ENCODE data around the gene GALNS. TPM values are rescaled to one million over a fixed set of nuclear protein-coding genes. Genes with fewer than 3 reads are reported as not detected.

The GALNS gene
- total RNA-seq, 2 donors from 2014 or later, result 24.8 to 38.7 TPM

DNA sequence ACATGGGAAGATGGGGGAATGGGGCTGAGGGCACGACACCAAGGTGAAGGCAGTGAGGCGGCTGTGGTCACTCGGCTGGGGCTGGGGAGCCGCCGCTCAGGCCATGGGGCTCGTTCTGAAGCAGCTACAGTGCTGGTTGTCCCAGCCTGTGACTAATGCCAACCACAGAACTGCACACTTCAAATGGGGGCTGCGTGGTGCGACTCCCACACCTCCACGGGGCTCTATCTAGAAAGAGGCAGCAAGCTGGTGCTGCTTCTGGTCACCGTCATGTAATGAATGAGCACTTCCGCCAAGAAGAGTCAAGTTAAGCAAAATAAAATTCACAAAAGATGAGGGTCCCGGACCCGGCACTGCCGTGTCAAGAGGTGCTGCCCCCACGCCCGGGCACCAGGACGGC is 20.0 kb downstream of the GALNS start:
- H3K27me3 ChIP-seq (replicated peaks; ENCODE audit: insufficient read depth), result no peaks in the 10 kb centered on the region
- no peak overlapping the region for H3K27ac ChIP-seq
- H3K4me1 ChIP-seq (ENCODE audit: control insufficient read depth in 1 of 2, low read depth in 2 of 2), result no peaks in the 10 kb centered on the region
- no peak for ATAC-seq (ENCODE audit: insufficient number of reproducible peaks, low FRiP score, low read depth)
- DNase-seq (ENCODE audit: low spot score), result no peak
- peaks cover 21% of the 10 kb centered on the region for H3K36me3 ChIP-seq
- no peak overlapping the region for H3K4me3 ChIP-seq
- TF ChIP-seq, protein P1, sequence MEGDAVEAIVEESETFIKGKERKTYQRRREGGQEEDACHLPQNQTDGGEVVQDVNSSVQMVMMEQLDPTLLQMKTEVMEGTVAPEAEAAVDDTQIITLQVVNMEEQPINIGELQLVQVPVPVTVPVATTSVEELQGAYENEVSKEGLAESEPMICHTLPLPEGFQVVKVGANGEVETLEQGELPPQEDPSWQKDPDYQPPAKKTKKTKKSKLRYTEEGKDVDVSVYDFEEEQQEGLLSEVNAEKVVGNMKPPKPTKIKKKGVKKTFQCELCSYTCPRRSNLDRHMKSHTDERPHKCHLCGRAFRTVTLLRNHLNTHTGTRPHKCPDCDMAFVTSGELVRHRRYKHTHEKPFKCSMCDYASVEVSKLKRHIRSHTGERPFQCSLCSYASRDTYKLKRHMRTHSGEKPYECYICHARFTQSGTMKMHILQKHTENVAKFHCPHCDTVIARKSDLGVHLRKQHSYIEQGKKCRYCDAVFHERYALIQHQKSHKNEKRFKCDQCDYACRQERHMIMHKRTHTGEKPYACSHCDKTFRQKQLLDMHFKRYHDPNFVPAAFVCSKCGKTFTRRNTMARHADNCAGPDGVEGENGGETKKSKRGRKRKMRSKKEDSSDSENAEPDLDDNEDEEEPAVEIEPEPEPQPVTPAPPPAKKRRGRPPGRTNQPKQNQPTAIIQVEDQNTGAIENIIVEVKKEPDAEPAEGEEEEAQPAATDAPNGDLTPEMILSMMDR (IDR thresholded peaks at IDR 0.05), result no peak
- no peaks in the 10 kb centered on the region for H3K9me3 ChIP-seq

- Histone ChIP-seq H3K27ac (no peak overlapping the region), H3K9me3 (no peaks in the 10 kb centered on the region), H3K36me3 (peaks cover 21% of the 10 kb centered on the region), H3K27me3 (replicated peaks; ENCODE audit: insufficient read depth) (no peaks in the 10 kb centered on the region), H3K4me1 (ENCODE audit: control insufficient read depth in 1 of 2, low read depth in 2 of 2) (no peaks in the 10 kb centered on the region), H3K4me3 (no peak overlapping the region)
- ATAC-seq (ENCODE audit: insufficient number of reproducible peaks, low FRiP score, low read depth) (no peak), DNase-seq (ENCODE audit: low spot score) (no peak)
- TF ChIP-seq, protein P1 (IDR thresholded peaks at IDR 0.05), result no peak
These were observed 20.9 kb downstream of the GALNS start for GRCh38 chr16:88835818-88836217.

- Histone ChIP-seq H3K27ac (no peak overlapping the region), H3K4me3 (no peak overlapping the region), H3K4me1 (ENCODE audit: control insufficient read depth in 1 of 2, low read depth in 2 of 2) (no peaks in the 10 kb centered on the region), H3K27me3 (replicated peaks; ENCODE audit: insufficient read depth) (no peaks in the 10 kb centered on the region), H3K9me3 (no peaks in the 10 kb centered on the region), H3K36me3 (peaks cover 18% of the 10 kb centered on the region)
- DNase-seq (ENCODE audit: low spot score), result no peak
- ATAC-seq (ENCODE audit: insufficient number of reproducible peaks, low FRiP score, low read depth), result no peak
- TF ChIP-seq, protein P1 (IDR thresholded peaks at IDR 0.05), result no peak
These were observed 21.4 kb downstream of the GALNS start for GRCh38 chr16:88835383-88835782.

- Histone ChIP-seq H3K4me1 (ENCODE audit: control insufficient read depth in 1 of 2, low read depth in 2 of 2) (no peaks in the 10 kb centered on the region), H3K27me3 (replicated peaks; ENCODE audit: insufficient read depth) (no peaks in the 10 kb centered on the region), H3K9me3 (no peaks in the 10 kb centered on the region), H3K4me3 (no peak overlapping the region), H3K36me3 (peaks cover 11% of the 10 kb centered on the region), H3K27ac (no peak overlapping the region)
- TF ChIP-seq, protein P1 (IDR thresholded peaks at IDR 0.05), result no peak
- ATAC-seq (ENCODE audit: insufficient number of reproducible peaks, low FRiP score, low read depth), result no peak
- DNase-seq (ENCODE audit: low spot score), result no peak
These were observed 22.1 kb downstream of the GALNS start for GRCh38 chr16:88834670-88835069.

DNA sequence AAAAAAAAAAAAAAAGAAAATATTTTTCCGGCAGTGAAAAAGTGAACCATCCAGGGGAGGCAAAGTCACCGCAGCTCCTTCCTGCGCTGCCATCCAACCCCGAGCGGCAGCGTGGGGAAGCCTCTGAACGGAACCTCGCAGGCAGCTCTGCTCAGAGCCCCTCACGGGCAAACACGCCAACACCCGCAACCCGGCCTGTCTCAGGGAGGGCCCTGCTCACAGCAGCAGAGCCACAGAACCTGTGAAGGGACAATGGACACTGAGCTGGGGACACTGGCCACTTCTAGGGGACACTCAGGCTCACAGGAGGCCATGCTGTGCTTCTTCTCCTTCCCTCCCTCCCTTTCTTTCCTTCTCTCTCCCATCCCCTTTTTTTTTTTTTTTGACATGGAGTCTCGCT is 23.7 kb downstream of the GALNS start:
- Histone ChIP-seq H3K4me1 (ENCODE audit: control insufficient read depth in 1 of 2, low read depth in 2 of 2) (no peaks in the 10 kb centered on the region), H3K36me3 (peaks cover 6% of the 10 kb centered on the region)
- TF ChIP-seq, protein P1 (IDR thresholded peaks at IDR 0.05), result no peak

More for the DNA sequence above, 23.7 kb downstream of the GALNS start:
- Histone ChIP-seq H3K27me3 (replicated peaks; ENCODE audit: insufficient read depth) (no peaks in the 10 kb centered on the region), H3K9me3 (no peaks in the 10 kb centered on the region), H3K4me3 (no peak overlapping the region), H3K27ac (no peak overlapping the region)
- ATAC-seq (ENCODE audit: insufficient number of reproducible peaks, low FRiP score, low read depth) (no peak), DNase-seq (ENCODE audit: low spot score) (no peak)
